ENCODE data around the gene NR6A1. TPM values are rescaled to one million over a fixed set of nuclear protein-coding genes. Genes with fewer than 3 reads are reported as not detected.
A peak's percentile ranks its signal among the peaks of the same experiment; 100 is the strongest.

NR6A1 gene
- total and polyA plus RNA-seq, 11 donors, result 0.65 to 5.7 (median 1.6) TPM

DNA sequence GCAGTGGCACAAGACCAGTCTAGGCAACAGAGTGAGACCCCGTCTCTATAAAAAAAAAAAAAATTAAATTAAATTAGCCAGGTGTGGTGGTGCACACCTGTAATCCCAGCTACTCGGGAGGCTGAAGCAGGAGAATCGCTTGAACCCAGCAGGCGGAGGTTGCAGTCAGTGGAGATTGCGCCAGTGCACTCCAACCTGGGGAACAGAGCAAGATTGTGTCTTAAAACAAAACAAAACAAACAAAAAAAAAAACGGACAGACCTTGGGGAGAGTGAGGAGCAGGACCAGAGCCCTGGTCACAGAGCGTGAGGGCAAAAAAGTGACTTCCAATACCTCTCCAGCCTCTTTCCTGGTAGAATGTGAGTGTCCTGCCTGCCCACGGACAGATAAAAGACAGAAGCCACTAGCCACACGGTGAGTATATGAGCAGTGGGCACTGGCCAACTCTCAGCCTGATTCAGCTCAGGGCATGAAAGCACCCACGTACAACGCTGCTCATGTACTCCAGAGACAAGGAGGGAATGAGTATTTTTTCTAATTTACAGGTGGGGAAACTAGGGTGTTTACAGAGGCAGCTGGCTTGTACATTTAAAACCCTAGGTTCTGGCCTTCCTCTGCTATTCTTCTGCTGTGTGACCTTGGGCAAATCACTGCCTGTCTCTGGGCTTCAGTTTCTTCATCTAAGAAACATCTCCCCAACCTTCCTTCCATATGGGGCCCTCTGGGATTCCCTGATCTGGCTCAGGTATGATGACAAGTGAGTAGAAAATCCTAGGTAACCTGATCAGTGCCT, 7.7 kb upstream of the NR6A1 start:
- no peaks in the 10 kb centered on the region for H3K9me3 ChIP-seq
- WGBS, 4 donors, result 73 to 82% (median 76%) methylated on average over 11 of the region's 11 CpGs
- peaks cover under 1 to 69% (median 32%) of the 10 kb centered on the region in 12 donors for H3K4me1 ChIP-seq
- intact Hi-C loops (cut with DNase I), result loop anchor here in 7 of 10 donors (5.0 to 10.0 kb wide), 3 partner anchors 54 to 596 kb away; partner anchors contain the start of gene SCAI (in 1 of the 7)
- DNase-seq (no peak), ATAC-seq (no peak)
- no peaks in the 10 kb centered on the region for H3K36me3 ChIP-seq
- peak overlapping the region in 2 of 12 donors; percentile 8 to 21 for H3K4me3 ChIP-seq
- H3K27me3 ChIP-seq, result peaks cover 0 to 4% (median 0%) of the 10 kb centered on the region in 9 donors
- peak overlapping the region in 9 of 12 donors; percentile 20 to 86 (median 35) for H3K27ac ChIP-seq
- TF ChIP-seq POLR2A (IDR thresholded peaks at IDR 0.05), result no peak
- TF ChIP-seq, protein P1, sequence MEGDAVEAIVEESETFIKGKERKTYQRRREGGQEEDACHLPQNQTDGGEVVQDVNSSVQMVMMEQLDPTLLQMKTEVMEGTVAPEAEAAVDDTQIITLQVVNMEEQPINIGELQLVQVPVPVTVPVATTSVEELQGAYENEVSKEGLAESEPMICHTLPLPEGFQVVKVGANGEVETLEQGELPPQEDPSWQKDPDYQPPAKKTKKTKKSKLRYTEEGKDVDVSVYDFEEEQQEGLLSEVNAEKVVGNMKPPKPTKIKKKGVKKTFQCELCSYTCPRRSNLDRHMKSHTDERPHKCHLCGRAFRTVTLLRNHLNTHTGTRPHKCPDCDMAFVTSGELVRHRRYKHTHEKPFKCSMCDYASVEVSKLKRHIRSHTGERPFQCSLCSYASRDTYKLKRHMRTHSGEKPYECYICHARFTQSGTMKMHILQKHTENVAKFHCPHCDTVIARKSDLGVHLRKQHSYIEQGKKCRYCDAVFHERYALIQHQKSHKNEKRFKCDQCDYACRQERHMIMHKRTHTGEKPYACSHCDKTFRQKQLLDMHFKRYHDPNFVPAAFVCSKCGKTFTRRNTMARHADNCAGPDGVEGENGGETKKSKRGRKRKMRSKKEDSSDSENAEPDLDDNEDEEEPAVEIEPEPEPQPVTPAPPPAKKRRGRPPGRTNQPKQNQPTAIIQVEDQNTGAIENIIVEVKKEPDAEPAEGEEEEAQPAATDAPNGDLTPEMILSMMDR (IDR thresholded peaks at IDR 0.05), result no peak

DNA sequence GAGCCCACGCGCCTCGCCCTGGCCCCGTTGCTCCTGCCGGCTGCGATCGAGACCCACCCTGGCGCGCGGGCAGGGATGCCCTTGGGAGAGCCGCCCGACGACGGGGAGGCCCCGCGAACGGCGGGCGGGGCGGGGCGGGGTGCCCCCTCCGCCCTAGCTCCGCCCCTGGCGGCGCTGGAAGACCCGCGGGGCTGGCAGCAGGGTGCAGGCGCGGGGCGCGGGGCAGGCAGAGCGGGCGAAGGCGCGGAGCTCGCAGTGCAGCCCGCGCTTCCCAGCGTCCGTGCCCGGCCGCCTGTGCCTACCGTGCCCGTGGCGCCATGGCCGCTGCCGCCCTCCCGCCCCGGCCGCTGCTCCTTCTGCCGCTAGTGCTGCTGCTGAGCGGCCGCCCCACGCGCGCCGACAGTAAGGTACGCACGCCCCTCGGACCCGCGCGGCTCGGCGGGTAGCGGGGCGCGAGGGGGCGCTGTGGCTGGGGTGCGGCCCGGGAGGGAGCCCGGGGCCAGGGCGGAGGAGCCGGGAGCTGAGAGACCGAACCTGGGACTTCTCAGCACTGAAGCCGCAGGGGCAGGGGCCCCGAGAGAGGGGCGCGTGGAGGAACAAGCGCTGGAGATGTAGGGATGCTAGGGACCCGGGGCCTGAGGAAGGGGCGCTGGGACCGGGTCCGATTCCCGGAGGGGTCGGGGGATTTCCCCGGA, 6.0 kb upstream of the NR6A1 start, which contains the start of gene OLFML2A:
Gene OLFML2A, plus strand, starts transcription at position 180 of the 695 bp plus-strand sequence. Its CDS starts 138 bp downstream, at position 318.
- H3K27ac ChIP-seq, result peak within 1 kb of the TSS in 11 of 12 donors; percentile 6 to 88 (median 74)
- intact Hi-C loops (cut with DNase I), result loop anchor here in 7 of 10 donors (2.0 to 10.0 kb wide), 4 partner anchors 20 to 598 kb away; partner anchors contain the start of gene SCAI (in 1 of the 7)
- WGBS, 4 donors, result 1% methylated on average over 25 to 87 of the region's 87 CpGs

DNA sequence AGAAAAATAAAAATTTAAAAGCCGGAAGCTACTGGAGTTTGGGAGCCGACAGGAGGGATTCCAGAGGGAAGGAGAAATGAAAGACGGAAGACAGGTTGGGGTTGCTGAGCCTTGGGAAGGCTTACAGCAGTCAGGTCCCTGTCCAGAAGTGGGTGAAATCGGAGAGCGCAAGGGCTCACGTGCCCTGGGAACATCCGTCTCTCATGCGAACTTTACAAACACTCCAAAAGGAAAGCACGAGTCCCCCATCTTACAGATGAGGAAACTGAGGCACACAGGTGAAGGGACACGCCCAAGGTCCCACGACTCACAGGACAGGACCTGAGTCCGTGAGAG, 5.5 kb upstream of the NR6A1 start:
- H3K4me3 ChIP-seq, result peak overlapping the region; percentile 48 to 90 (median 66)
- intact Hi-C loops (cut with DNase I), result loop anchor here in 7 of 10 donors (2.0 to 10.0 kb wide), 4 partner anchors 20 to 598 kb away; partner anchors contain the start of gene SCAI (in 1 of the 7)
- no peak for DNase-seq
- WGBS, 4 donors, result 15 to 27% (median 19%) methylated on average over 9 to 12 of the region's 12 CpGs
- no peaks in the 10 kb centered on the region for H3K9me3 ChIP-seq
- ATAC-seq, result no peak
- H3K27me3 ChIP-seq, result peaks cover 0 to 4% (median 0%) of the 10 kb centered on the region in 9 donors
- TF ChIP-seq, protein P1 (IDR thresholded peaks at IDR 0.05), result no peak
- TF ChIP-seq POLR2A (IDR thresholded peaks at IDR 0.05), result no peak
- H3K36me3 ChIP-seq, result no peaks in the 10 kb centered on the region
- H3K27ac ChIP-seq, result peak overlapping the region in 10 of 12 donors; percentile 6 to 88 (median 75)
- peaks cover 0 to 62% (median 35%) of the 10 kb centered on the region in 12 donors for H3K4me1 ChIP-seq

More for the DNA sequence above, 6.0 kb upstream of the NR6A1 start, which contains the start of gene OLFML2A:
- H3K4me1 ChIP-seq, result peaks cover 0 to 62% (median 32%) of the 10 kb centered on the region in 12 donors
- ATAC-seq (peak in 3 of 4 donors; percentile 22 to 57 (median 53)), DNase-seq (peak in 2 of 5 donors; percentile 49 to 58)
- TF ChIP-seq, protein P1 (IDR thresholded peaks at IDR 0.05), result peak; percentile 25 to 66 (median 50)
- peak in 1 of 2 donors; percentile 61 for TF ChIP-seq POLR2A (IDR thresholded peaks at IDR 0.05)
- H3K9me3 ChIP-seq, result no peaks in the 10 kb centered on the region
- H3K36me3 ChIP-seq, result no peaks in the 10 kb centered on the region
- H3K4me3 ChIP-seq, result peak within 1 kb of the TSS; percentile 48 to 90 (median 66)
- H3K27me3 ChIP-seq, result peaks cover 0 to 4% (median 0%) of the 10 kb centered on the region in 9 donors
